Adipocyte (in vitro differentiated cells): Measurements from ENCODE around the gene NINJ2.

Experiments
- DNase-seq: peaks from one replicate; pipeline ENCODE4 v3.0.0-alpha.2; 2015; ENCODE audit warnings: low read depth
- H3K27me3 ChIP-seq: replicated peaks from 2 replicates; pipeline ENCODE4 v1.7.0; 2013; ENCODE audit warnings: mild to moderate bottlenecking, low read length, moderate library complexity; ENCODE audit not compliant: control insufficient read depth, insufficient read depth
- H3K36me3 ChIP-seq: 2 replicates; pipeline ENCODE4 v1.7.0; 2013; ENCODE audit warnings: low read length, mild to moderate bottlenecking, moderate library complexity; ENCODE audit not compliant: control insufficient read depth, insufficient read depth, severe bottlenecking
- H3K4me1 ChIP-seq: 2 replicates; pipeline ENCODE4 v1.7.0; 2013; ENCODE audit warnings: mild to moderate bottlenecking, low read length, moderate library complexity; ENCODE audit not compliant: control insufficient read depth, insufficient read depth
- H3K4me3 ChIP-seq: 2 replicates; pipeline ENCODE4 v1.7.0; 2013; ENCODE audit warnings: mild to moderate bottlenecking, low read length, moderate library complexity
- H3K9ac ChIP-seq: 2 replicates; pipeline ENCODE4 v1.7.0; 2013; ENCODE audit warnings: mild to moderate bottlenecking, low read length, moderate library complexity
- H3K9me3 ChIP-seq: 2 replicates; pipeline ENCODE4 v1.7.0; 2013; ENCODE audit warnings: mild to moderate bottlenecking, low read length, moderate library complexity; ENCODE audit not compliant: control insufficient read depth

NINJ2 gene

GRCh38 chr12:668090-668481, 4.8 kb upstream of the NINJ2 start:
- no peaks in the 10 kb centered on the region for H3K36me3 ChIP-seq
- H3K9me3 ChIP-seq: no peaks in the 10 kb centered on the region
- peaks cover 3% of the 10 kb centered on the region for H3K27me3 ChIP-seq
- no peak for DNase-seq
- no peak overlapping the region for H3K9ac ChIP-seq
- H3K4me3 ChIP-seq: no peak overlapping the region
- peaks cover 17% of the 10 kb centered on the region for H3K4me1 ChIP-seq

GRCh38 chr12:666766-667308, 3.6 kb upstream of the NINJ2 start:
- no peaks in the 10 kb centered on the region for H3K9me3 ChIP-seq
- DNase-seq: peak; percentile 20
- peaks cover 30% of the 10 kb centered on the region for H3K4me1 ChIP-seq
- no peaks in the 10 kb centered on the region for H3K36me3 ChIP-seq
- no peak overlapping the region for H3K9ac ChIP-seq
- H3K27me3 ChIP-seq: peaks cover 3% of the 10 kb centered on the region
- H3K4me3 ChIP-seq: no peak overlapping the region

- H3K9ac ChIP-seq: no peak overlapping the region
- peaks cover 31% of the 10 kb centered on the region for H3K4me1 ChIP-seq
- H3K4me3 ChIP-seq: no peak overlapping the region
- H3K9me3 ChIP-seq: no peaks in the 10 kb centered on the region
- peaks cover 8% of the 10 kb centered on the region for H3K27me3 ChIP-seq
- DNase-seq: no peak
- H3K36me3 ChIP-seq: no peaks in the 10 kb centered on the region
Observed at GRCh38 chr12:666066-666465, 2.8 kb upstream of the NINJ2 start.

GRCh38 chr12:664779-665092, 1.5 kb upstream of the NINJ2 start:
- H3K36me3 ChIP-seq: no peaks in the 10 kb centered on the region
- no peak for DNase-seq
- H3K4me3 ChIP-seq: no peak overlapping the region
- H3K27me3 ChIP-seq: peaks cover 9% of the 10 kb centered on the region
- no peak overlapping the region for H3K9ac ChIP-seq
- H3K4me1 ChIP-seq: peaks cover 31% of the 10 kb centered on the region
- H3K9me3 ChIP-seq: no peaks in the 10 kb centered on the region

GRCh38 chr12:664075-664778, 982 bp upstream of the NINJ2 start:
- H3K36me3 ChIP-seq: no peaks in the 10 kb centered on the region
- peak overlapping the region; percentile 79 for H3K4me3 ChIP-seq

GRCh38 chr12:662566-663292, 516 bp downstream of the NINJ2 start:
- H3K4me1 ChIP-seq: peaks cover 31% of the 10 kb centered on the region
- H3K9me3 ChIP-seq: no peaks in the 10 kb centered on the region
- no peaks in the 10 kb centered on the region for H3K36me3 ChIP-seq
- peaks cover 9% of the 10 kb centered on the region for H3K27me3 ChIP-seq
- H3K4me3 ChIP-seq: peak overlapping the region; percentile 79
- H3K9ac ChIP-seq: peak overlapping the region; percentile 69
- DNase-seq: peak; percentile 43

More at GRCh38 chr12:664075-664778, 982 bp upstream of the NINJ2 start:
- DNase-seq: no peak
- no peaks in the 10 kb centered on the region for H3K9me3 ChIP-seq
- peaks cover 9% of the 10 kb centered on the region for H3K27me3 ChIP-seq
- peaks cover 31% of the 10 kb centered on the region for H3K4me1 ChIP-seq
- H3K9ac ChIP-seq: no peak overlapping the region

- Histone ChIP-seq H3K36me3 (no peaks in the 10 kb centered on the region), H3K27me3 (peaks cover 9% of the 10 kb centered on the region), H3K4me1 (peaks cover 25% of the 10 kb centered on the region), H3K9ac (peak overlapping the region; percentile 69), H3K9me3 (no peaks in the 10 kb centered on the region), H3K4me3 (peak overlapping the region; percentile 79)
- DNase-seq: no peak
Observed at GRCh38 chr12:661720-662486, 1.3 kb downstream of the NINJ2 start.

- Histone ChIP-seq H3K9me3 (no peaks in the 10 kb centered on the region), H3K4me1 (peaks cover 25% of the 10 kb centered on the region), H3K9ac (no peak overlapping the region), H3K4me3 (no peak overlapping the region), H3K36me3 (no peaks in the 10 kb centered on the region), H3K27me3 (peaks cover 6% of the 10 kb centered on the region)
- no peak for DNase-seq
Observed at GRCh38 chr12:659090-659683, 4.1 kb downstream of the NINJ2 start.

GRCh38 chr12:650983-651382, 12.3 kb downstream of the NINJ2 start:
- no peaks in the 10 kb centered on the region for H3K36me3 ChIP-seq

GRCh38 chr12:647385-648085, 15.7 kb downstream of the NINJ2 start:
- Histone ChIP-seq H3K4me1 (peaks cover 46% of the 10 kb centered on the region), H3K27me3 (no peaks in the 10 kb centered on the region), H3K9ac (peak overlapping the region; percentile 91), H3K4me3 (no peak overlapping the region), H3K36me3 (no peaks in the 10 kb centered on the region), H3K9me3 (no peaks in the 10 kb centered on the region)
- no peak for DNase-seq

More at GRCh38 chr12:650983-651382, 12.3 kb downstream of the NINJ2 start:
- Histone ChIP-seq H3K9me3 (no peaks in the 10 kb centered on the region), H3K4me1 (peaks cover 15% of the 10 kb centered on the region), H3K27me3 (no peaks in the 10 kb centered on the region), H3K4me3 (no peak overlapping the region), H3K9ac (no peak overlapping the region)
- no peak for DNase-seq
